Measurements from ENCODE around the gene APBB1. TPM values are rescaled to one million over a fixed set of nuclear protein-coding genes. Genes with fewer than 3 reads are reported as not detected.

APBB1 gene
- total and polyA plus RNA-seq, 9 of the 15 experiments (the other 6 are each of a cell fraction or from before 2014, with no cell fraction given), result 0.04 to 0.73 (median 0.40) TPM

DNA sequence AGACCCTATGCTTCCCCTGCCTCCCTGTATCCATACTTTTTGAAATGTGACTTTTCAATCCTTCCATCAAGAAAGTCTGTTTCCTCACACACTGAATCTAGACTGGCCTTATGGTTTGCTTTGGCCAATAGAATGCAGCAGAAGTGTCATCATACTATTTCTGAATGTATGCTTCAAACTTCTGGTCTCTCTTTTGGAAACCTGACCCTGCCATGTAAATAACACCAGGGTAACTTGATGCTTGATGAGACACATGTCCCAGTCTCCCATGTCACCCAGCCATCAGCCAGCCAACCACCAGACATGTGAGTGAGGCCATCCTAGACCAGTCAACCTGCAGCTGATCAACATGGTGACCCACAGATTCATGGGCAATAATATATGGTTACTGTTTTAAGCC is 68.9 kb downstream of the APBB1 start (continued):
- TF ChIP-seq, protein P1, sequence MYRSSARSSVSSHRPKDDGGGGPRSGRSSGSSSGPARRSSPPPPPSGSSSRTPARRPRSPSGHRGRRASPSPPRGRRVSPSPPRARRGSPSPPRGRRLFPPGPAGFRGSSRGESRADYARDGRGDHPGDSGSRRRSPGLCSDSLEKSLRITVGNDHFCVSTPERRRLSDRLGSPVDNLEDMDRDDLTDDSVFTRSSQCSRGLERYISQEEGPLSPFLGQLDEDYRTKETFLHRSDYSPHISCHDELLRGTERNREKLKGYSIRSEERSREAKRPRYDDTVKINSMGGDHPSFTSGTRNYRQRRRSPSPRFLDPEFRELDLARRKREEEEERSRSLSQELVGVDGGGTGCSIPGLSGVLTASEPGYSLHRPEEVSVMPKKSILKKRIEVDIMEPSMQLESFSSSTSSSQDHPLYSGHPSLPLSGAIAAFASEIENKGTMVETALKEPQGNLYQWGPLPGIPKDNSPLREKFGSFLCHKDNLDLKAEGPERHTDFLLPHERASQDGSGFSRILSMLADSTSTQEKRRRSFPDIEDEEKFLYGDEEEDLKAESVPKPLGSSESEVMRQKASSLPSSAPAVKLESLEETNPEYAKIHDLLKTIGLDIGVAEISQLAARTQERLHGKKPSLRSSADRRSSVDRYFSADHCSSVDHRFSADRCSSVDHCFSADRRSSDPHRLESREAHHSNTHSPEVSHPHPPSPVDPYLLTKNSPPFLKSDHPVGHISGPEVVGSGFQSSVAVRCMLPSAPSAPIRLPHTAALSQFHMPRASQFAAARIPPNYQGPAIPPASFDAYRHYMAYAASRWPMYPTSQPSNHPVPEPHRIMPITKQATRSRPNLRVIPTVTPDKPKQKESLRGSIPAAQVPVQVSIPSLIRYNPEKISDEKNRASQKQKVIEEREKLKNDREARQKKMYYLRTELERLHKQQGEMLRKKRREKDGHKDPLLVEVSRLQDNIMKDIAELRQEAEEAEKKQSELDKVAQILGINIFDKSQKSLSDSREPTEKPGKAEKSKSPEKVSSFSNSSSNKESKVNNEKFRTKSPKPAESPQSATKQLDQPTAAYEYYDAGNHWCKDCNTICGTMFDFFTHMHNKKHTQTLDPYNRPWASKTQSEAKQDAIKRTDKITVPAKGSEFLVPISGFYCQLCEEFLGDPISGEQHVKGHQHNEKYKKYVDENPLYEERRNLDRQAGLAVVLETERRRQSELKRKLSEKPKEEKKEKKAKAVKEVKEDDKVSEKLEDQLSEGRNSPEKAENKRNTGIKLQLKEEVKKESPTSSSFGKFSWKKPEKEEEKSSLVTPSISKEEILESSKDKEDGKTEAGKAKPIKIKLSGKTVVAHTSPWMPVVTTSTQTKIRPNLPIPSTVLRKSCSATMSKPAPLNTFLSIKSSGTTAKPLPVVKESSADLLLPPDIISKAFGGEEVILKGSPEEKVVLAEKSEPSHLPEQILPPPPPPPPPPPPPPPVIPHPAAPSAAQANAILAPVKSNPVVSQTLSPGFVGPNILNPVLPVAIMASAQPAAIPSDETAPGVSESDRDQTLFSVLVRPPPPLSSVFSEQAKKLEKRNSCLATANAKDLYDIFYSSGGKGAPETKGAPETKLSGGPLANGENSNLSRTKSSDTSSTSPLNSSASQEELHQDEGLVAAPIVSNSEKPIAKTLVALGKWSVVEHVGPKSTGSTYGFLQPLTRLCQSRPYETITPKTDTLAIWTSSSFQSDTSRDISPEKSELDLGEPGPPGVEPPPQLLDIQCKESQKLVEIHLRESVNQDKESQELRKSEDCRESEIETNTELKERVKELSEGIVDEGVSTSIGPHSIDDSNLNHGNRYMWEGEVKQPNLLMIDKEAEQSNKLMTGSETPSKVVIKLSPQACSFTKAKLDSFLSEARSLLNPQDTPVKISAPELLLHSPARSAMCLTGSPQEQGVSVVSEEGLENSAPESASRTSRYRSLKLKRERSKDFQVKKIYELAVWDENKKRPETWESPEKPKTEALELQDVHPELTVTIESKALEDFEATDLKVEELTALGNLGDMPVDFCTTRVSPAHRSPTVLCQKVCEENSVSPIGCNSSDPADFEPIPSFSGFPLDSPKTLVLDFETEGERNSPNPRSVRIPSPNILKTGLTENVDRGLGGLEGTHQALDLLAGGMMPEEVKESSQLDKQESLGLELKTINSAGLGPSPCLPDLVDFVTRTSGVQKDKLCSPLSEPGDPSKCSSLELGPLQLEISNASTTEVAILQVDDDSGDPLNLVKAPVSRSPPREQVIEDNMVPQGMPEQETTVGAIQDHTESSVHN (IDR thresholded peaks at IDR 0.05; ENCODE audit: borderline replicate concordance in 1 of 2, low read depth in 1 of 2), result no peak
- TF ChIP-seq ZNF75A (CRISPR knock-in tag; IDR thresholded peaks at IDR 0.05), result no peak
- TF ChIP-seq, protein P2, sequence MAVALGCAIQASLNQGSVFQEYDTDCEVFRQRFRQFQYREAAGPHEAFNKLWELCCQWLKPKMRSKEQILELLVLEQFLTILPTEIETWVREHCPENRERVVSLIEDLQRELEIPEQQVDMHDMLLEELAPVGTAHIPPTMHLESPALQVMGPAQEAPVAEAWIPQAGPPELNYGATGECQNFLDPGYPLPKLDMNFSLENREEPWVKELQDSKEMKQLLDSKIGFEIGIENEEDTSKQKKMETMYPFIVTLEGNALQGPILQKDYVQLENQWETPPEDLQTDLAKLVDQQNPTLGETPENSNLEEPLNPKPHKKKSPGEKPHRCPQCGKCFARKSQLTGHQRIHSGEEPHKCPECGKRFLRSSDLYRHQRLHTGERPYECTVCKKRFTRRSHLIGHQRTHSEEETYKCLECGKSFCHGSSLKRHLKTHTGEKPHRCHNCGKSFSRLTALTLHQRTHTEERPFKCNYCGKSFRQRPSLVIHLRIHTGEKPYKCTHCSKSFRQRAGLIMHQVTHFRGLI (CRISPR knock-in tag; IDR thresholded peaks at IDR 0.05), result no peak
- no peak for TF ChIP-seq PKNOX1 (IDR thresholded peaks at IDR 0.05)
- TF ChIP-seq, protein P3, sequence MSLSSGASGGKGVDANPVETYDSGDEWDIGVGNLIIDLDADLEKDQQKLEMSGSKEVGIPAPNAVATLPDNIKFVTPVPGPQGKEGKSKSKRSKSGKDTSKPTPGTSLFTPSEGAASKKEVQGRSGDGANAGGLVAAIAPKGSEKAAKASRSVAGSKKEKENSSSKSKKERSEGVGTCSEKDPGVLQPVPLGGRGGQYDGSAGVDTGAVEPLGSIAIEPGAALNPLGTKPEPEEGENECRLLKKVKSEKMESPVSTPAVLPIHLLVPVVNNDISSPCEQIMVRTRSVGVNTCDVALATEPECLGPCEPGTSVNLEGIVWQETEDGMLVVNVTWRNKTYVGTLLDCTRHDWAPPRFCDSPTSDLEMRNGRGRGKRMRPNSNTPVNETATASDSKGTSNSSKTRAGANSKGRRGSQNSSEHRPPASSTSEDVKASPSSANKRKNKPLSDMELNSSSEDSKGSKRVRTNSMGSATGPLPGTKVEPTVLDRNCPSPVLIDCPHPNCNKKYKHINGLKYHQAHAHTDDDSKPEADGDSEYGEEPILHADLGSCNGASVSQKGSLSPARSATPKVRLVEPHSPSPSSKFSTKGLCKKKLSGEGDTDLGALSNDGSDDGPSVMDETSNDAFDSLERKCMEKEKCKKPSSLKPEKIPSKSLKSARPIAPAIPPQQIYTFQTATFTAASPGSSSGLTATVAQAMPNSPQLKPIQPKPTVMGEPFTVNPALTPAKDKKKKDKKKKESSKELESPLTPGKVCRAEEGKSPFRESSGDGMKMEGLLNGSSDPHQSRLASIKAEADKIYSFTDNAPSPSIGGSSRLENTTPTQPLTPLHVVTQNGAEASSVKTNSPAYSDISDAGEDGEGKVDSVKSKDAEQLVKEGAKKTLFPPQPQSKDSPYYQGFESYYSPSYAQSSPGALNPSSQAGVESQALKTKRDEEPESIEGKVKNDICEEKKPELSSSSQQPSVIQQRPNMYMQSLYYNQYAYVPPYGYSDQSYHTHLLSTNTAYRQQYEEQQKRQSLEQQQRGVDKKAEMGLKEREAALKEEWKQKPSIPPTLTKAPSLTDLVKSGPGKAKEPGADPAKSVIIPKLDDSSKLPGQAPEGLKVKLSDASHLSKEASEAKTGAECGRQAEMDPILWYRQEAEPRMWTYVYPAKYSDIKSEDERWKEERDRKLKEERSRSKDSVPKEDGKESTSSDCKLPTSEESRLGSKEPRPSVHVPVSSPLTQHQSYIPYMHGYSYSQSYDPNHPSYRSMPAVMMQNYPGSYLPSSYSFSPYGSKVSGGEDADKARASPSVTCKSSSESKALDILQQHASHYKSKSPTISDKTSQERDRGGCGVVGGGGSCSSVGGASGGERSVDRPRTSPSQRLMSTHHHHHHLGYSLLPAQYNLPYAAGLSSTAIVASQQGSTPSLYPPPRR (CRISPR knock-in tag; IDR thresholded peaks at IDR 0.05; ENCODE audit: borderline replicate concordance), result no peak
- TF ChIP-seq YBX1 (IDR thresholded peaks at IDR 0.05), result no peak
- no peak for TF ChIP-seq ZBTB49 (CRISPR knock-in tag; IDR thresholded peaks at IDR 0.05; ENCODE audit: borderline replicate concordance)

All from K562 (cell line).